ENCODE results near the gene SUPT20HL2. TPM values are rescaled to one million over a fixed set of nuclear protein-coding genes. Genes with fewer than 3 reads are reported as not detected.
"Not testable (repeated sequence)": the region's sequence is repeated elsewhere in the genome, so short reads cannot be mapped to it uniquely, and the experiment has no call there.

The SUPT20HL2 gene
- total RNA-seq (2022) (not detected in 2 replicates), Bru-seq, nascent RNA (not detected), BruChase-seq, experiment 1, labeled RNA remaining after a 6-hour chase (not detected), BruChase-seq, experiment 2, labeled RNA remaining after a 2-hour chase (not detected)
- long read RNA-seq = 0 reads

- CTCF ChIA-PET = no interaction called here
- Mint-ChIP-seq H3K27ac (ENCODE audit: unreplicated experiment) (no peak within 1 kb of the TSS), H3K4me1 (ENCODE audit: low read depth, unreplicated experiment) (no peaks in the 10 kb centered on the region), H3K4me3 (ENCODE audit: low read depth, unreplicated experiment) (no peak within 1 kb of the TSS), H3K36me3 (ENCODE audit: insufficient read depth, unreplicated experiment) (no peaks in the 10 kb centered on the region), H3K9me3 (ENCODE audit: low read depth, unreplicated experiment) (no peaks in the 10 kb centered on the region), H3K27me3 (ENCODE audit: unreplicated experiment) (peaks cover 29% of the 10 kb centered on the region)
- no peak for TF ChIP-seq CTCF (IDR thresholded peaks at IDR 0.05; ENCODE audit: unreplicated experiment)
- no TSS peak for BruUV-seq (replicated peaks)
- intact Hi-C loops (cut with micrococcal nuclease; ENCODE audit: unreplicated experiment) = no loop called here
- no peak for DNase-seq
Observed at GRCh38 chrX:24314019-24314635, at the start of gene SUPT20HL2. Gene SUPT20HL2, minus strand, starts transcription at chrX:24314069. Its CDS starts 754 bp downstream, at chrX:24313315.

GRCh38 chrX:24362089-24362745 is 48.3 kb upstream of the SUPT20HL2 start:
- CTCF ChIA-PET; H3K9me3 Mint-ChIP-seq (ENCODE audit: low read depth, unreplicated experiment); BruUV-seq (replicated peaks); H3K4me1 Mint-ChIP-seq (ENCODE audit: low read depth, unreplicated experiment); H3K4me3 Mint-ChIP-seq (ENCODE audit: low read depth, unreplicated experiment); DNase-seq; H3K27ac Mint-ChIP-seq (ENCODE audit: unreplicated experiment); H3K36me3 Mint-ChIP-seq (ENCODE audit: insufficient read depth, unreplicated experiment); intact Hi-C loops (cut with micrococcal nuclease; ENCODE audit: unreplicated experiment): not testable (repeated sequence)
- peaks cover 15% of the 10 kb centered on the region for H3K27me3 Mint-ChIP-seq (ENCODE audit: unreplicated experiment)

- DNase-seq = no peak
- no TSS peak for BruUV-seq (replicated peaks)
- no peak for TF ChIP-seq CTCF (IDR thresholded peaks at IDR 0.05; ENCODE audit: unreplicated experiment)
- CTCF ChIA-PET = interaction anchor here (0.6 kb wide), 1 partner anchor 263 kb away, joined by 4 read pairs; no protein-coding TSS in a partner anchor
- Mint-ChIP-seq H3K36me3 (ENCODE audit: insufficient read depth, unreplicated experiment) (no peaks in the 10 kb centered on the region), H3K27ac (ENCODE audit: unreplicated experiment) (no peak within 1 kb of the TSS), H3K27me3 (ENCODE audit: unreplicated experiment) (peaks cover 8% of the 10 kb centered on the region), H3K9me3 (ENCODE audit: low read depth, unreplicated experiment) (no peaks in the 10 kb centered on the region), H3K4me1 (ENCODE audit: low read depth, unreplicated experiment) (no peaks in the 10 kb centered on the region), H3K4me3 (ENCODE audit: low read depth, unreplicated experiment) (no peak within 1 kb of the TSS)
- intact Hi-C loops (cut with micrococcal nuclease; ENCODE audit: unreplicated experiment) = no loop called here
Observed at GRCh38 chrX:24360272-24360671, 46.4 kb upstream of the SUPT20HL2 start, which contains the start of gene SUPT20HL1. Gene SUPT20HL1, plus strand, starts transcription at chrX:24360639. Its CDS starts 2,122 bp downstream, at chrX:24362761.

GRCh38 chrX:24357106-24357505 is 43.2 kb upstream of the SUPT20HL2 start:
- Mint-ChIP-seq H3K36me3 (ENCODE audit: insufficient read depth, unreplicated experiment) (no peaks in the 10 kb centered on the region), H3K4me1 (ENCODE audit: low read depth, unreplicated experiment) (no peaks in the 10 kb centered on the region), H3K9me3 (ENCODE audit: low read depth, unreplicated experiment) (no peaks in the 10 kb centered on the region), H3K27me3 (ENCODE audit: unreplicated experiment) (no peaks in the 10 kb centered on the region), H3K4me3 (ENCODE audit: low read depth, unreplicated experiment) (no peak overlapping the region), H3K27ac (ENCODE audit: unreplicated experiment) (no peak overlapping the region)
- intact Hi-C loops (cut with micrococcal nuclease; ENCODE audit: unreplicated experiment) = no loop called here
- no peak for TF ChIP-seq CTCF (IDR thresholded peaks at IDR 0.05; ENCODE audit: unreplicated experiment)
- no peak for DNase-seq
- CTCF ChIA-PET = no interaction called here
- BruUV-seq (replicated peaks) = no TSS peak

GRCh38 chrX:24355095-24355494 is 41.2 kb upstream of the SUPT20HL2 start:
- no peak overlapping the region for H3K4me3 Mint-ChIP-seq (ENCODE audit: low read depth, unreplicated experiment)
- no peaks in the 10 kb centered on the region for H3K4me1 Mint-ChIP-seq (ENCODE audit: low read depth, unreplicated experiment)
- CTCF ChIA-PET = no interaction called here
- TF ChIP-seq CTCF (IDR thresholded peaks at IDR 0.05; ENCODE audit: unreplicated experiment) = no peak
- no peaks in the 10 kb centered on the region for H3K27me3 Mint-ChIP-seq (ENCODE audit: unreplicated experiment)
- no peak for DNase-seq
- no peaks in the 10 kb centered on the region for H3K36me3 Mint-ChIP-seq (ENCODE audit: insufficient read depth, unreplicated experiment)
- no peak overlapping the region for H3K27ac Mint-ChIP-seq (ENCODE audit: unreplicated experiment)
- BruUV-seq (replicated peaks) = no TSS peak
- intact Hi-C loops (cut with micrococcal nuclease; ENCODE audit: unreplicated experiment) = no loop called here
- H3K9me3 Mint-ChIP-seq (ENCODE audit: low read depth, unreplicated experiment) = no peaks in the 10 kb centered on the region

All from Calu3 (cell line).